ENCODE data around the gene RNU2-1.
A peak's percentile ranks its signal among the peaks of the same experiment; 100 is the strongest.
"Not testable (repeated sequence)": the region's sequence is repeated elsewhere in the genome, so short reads cannot be mapped to it uniquely, and the experiment has no call there.

Gene RNU2-1

GRCh38 chr17:43215341-43215740 is 18.4 kb downstream of the RNU2-1 start:
- no peak for DNase-seq

- DNase-seq, result no peak
Observed at GRCh38 chr17:43213545-43213944, 20.2 kb downstream of the RNU2-1 start.

- DNase-seq, result no peak
Observed at GRCh38 chr17:43212641-43213490, 20.9 kb downstream of the RNU2-1 start.

GRCh38 chr17:43211480-43212402 is 22.0 kb downstream of the RNU2-1 start, which contains the start of gene TMEM106A:
TSS of gene TMEM106A (plus strand) at chr17:43211875. CDS start at chr17:43213042, 1,167 bp downstream.
- peak; percentile 74 for DNase-seq

GRCh38 chr17:43211123-43211479 is 22.7 kb downstream of the RNU2-1 start:
- no peak for DNase-seq

- no peak for DNase-seq
Observed at GRCh38 chr17:43210576-43210975, 23.2 kb downstream of the RNU2-1 start.

- DNase-seq, result not testable (repeated sequence)
Observed at GRCh38 chr17:43203013-43203412, 30.8 kb downstream of the RNU2-1 start.

GRCh38 chr17:43200127-43200526 is 33.6 kb downstream of the RNU2-1 start:
- no peak for DNase-seq

- DNase-seq, result no peak
Observed at GRCh38 chr17:43199633-43200032, 34.1 kb downstream of the RNU2-1 start.

- no peak for DNase-seq
Observed at GRCh38 chr17:43193251-43193650, 40.5 kb downstream of the RNU2-1 start.

- not testable (repeated sequence) for DNase-seq
Observed at GRCh38 chr17:43186656-43187055, 47.1 kb downstream of the RNU2-1 start.

- DNase-seq, result no peak
Observed at GRCh38 chr17:43183921-43184320, 49.9 kb downstream of the RNU2-1 start.

All from activated naive CD4-positive, alpha-beta T cell treated with anti-CD3 and anti-CD28 coated beads, Interleukin-2, amount 50 U/mL, for 16 hours (primary cell).